ENCODE measurements around the gene ATXN10. TPM values are rescaled to one million over a fixed set of nuclear protein-coding genes. Genes with fewer than 3 reads are reported as not detected.

Gene ATXN10
- total and polyA plus RNA-seq, 2 of the 13 experiments (the other 11 are each of a cell fraction or from before 2014, with no cell fraction given): 60.1 to 194 TPM

DNA sequence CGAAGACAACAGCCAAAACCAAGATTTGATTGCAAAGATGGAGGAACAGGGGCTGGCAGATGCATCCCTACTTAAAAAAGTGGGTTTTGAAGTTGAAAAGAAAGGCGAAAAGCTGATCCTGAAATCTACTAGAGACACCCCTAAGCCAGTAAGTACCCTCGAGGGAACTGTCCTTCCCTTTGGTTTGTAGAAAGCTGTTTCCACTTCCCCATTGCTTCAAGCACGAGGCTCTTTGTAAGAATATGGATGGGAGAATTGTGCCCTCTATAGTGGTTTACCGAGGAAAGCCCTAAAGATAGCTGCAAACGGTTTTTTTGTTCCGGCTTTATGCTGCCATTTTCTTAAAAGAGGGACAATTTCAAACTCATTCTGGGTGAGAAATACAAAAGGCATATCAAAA is 171.4 kb downstream of the ATXN10 start:
- Histone ChIP-seq H3K4me2 (ENCODE audit: low read depth, low read length) (no peak overlapping the region), H3K4me3 (replicated peaks in 1 of 3; ENCODE audit: insufficient read depth in 1 of 3, low read depth in 2 of 3, low read length in 3 of 3) (no peak overlapping the region), H3K79me2 (ENCODE audit: insufficient read depth, low read length) (no peaks in the 10 kb centered on the region), H4K20me1 (ENCODE audit: insufficient read depth, low read length) (no peaks in the 10 kb centered on the region), H3K27me3 (ENCODE audit: control insufficient read depth in 1 of 2, insufficient read depth in 2 of 2, low read length in 2 of 2) (no peaks in the 10 kb centered on the region), H2AFZ (ENCODE audit: low read length) (no peak overlapping the region), H3K27ac (ENCODE audit: extremely low read length, insufficient read depth, low read length) (no peak overlapping the region), H3K4me1 (ENCODE audit: insufficient read depth, low read length) (peaks cover 3% of the 10 kb centered on the region; the same call in 1 of the 2 replicates), H3K36me3 (replicated peaks in 1 of 2; ENCODE audit: control insufficient read depth in 1 of 2, insufficient read depth in 2 of 2, low read length in 2 of 2) (peaks cover 10 to 50% of the 10 kb centered on the region in 2 experiments), H3K9me3 (ENCODE audit: low read length) (no peaks in the 10 kb centered on the region), H3K9ac (ENCODE audit: insufficient read depth, low read depth, low read length) (no peak overlapping the region)
- DNase-seq (ENCODE audit: low spot score) (no peak), FAIRE-seq (no peak), ATAC-seq (no peak)
- no TSS peak for BruUV-seq (replicated peaks)
- in situ Hi-C loops (cut with HindIII; ENCODE audit: extremely low pct_ligation_motif_present, low pct_unique_long_range_greater_than_20kb) (loop anchor here (10.0 kb wide), 1 partner anchor 198 kb away; no protein-coding TSS in a partner anchor), intact Hi-C loops (cut with micrococcal nuclease; ENCODE audit: unreplicated experiment) (no loop called here)
- WGBS (ENCODE audit: low lambda C conversion rate): 95% methylated on average over 7 of the region's 7 CpGs
- ChIA-PET CTCF (ENCODE audit: low intra/inter-chr PET ratio, low total read pairs) (no interaction called here), POLR2A (no interaction called here)
- TF ChIP-seq PAX8 (CRISPR knock-in tag; IDR thresholded peaks at IDR 0.05; ENCODE audit: borderline replicate concordance): no peak
- no peak for TF ChIP-seq ZMYM3 (CRISPR knock-in tag; IDR thresholded peaks at IDR 0.05)
- TF ChIP-seq FOXA3 (CRISPR knock-in tag; IDR thresholded peaks at IDR 0.05): no peak
- TF ChIP-seq, protein P1, sequence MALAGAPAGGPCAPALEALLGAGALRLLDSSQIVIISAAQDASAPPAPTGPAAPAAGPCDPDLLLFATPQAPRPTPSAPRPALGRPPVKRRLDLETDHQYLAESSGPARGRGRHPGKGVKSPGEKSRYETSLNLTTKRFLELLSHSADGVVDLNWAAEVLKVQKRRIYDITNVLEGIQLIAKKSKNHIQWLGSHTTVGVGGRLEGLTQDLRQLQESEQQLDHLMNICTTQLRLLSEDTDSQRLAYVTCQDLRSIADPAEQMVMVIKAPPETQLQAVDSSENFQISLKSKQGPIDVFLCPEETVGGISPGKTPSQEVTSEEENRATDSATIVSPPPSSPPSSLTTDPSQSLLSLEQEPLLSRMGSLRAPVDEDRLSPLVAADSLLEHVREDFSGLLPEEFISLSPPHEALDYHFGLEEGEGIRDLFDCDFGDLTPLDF (CRISPR knock-in tag; IDR thresholded peaks at IDR 0.05): no peak
- no peak for TF ChIP-seq ZNF563 (CRISPR knock-in tag; IDR thresholded peaks at IDR 0.05)
- no peak for TF ChIP-seq ARNTL (CRISPR knock-in tag; IDR thresholded peaks at IDR 0.05)
- no peak for TF ChIP-seq GABPB1 (CRISPR knock-in tag; IDR thresholded peaks at IDR 0.05)
- no peak for TF ChIP-seq ZNF232 (CRISPR knock-in tag; IDR thresholded peaks at IDR 0.05; ENCODE audit: borderline replicate concordance)
- TF ChIP-seq, protein P2, sequence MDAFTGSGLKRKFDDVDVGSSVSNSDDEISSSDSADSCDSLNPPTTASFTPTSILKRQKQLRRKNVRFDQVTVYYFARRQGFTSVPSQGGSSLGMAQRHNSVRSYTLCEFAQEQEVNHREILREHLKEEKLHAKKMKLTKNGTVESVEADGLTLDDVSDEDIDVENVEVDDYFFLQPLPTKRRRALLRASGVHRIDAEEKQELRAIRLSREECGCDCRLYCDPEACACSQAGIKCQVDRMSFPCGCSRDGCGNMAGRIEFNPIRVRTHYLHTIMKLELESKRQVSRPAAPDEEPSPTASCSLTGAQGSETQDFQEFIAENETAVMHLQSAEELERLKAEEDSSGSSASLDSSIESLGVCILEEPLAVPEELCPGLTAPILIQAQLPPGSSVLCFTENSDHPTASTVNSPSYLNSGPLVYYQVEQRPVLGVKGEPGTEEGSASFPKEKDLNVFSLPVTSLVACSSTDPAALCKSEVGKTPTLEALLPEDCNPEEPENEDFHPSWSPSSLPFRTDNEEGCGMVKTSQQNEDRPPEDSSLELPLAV (CRISPR knock-in tag; conservative IDR thresholded peaks at IDR 0.05; ENCODE audit: low read depth): no peak
- TF ChIP-seq NFE2L2 (IDR thresholded peaks at IDR 0.05; ENCODE audit: low read length): no peak

All from HepG2 (cell line).